ENCODE measurements around the gene CBLIF.

DNA sequence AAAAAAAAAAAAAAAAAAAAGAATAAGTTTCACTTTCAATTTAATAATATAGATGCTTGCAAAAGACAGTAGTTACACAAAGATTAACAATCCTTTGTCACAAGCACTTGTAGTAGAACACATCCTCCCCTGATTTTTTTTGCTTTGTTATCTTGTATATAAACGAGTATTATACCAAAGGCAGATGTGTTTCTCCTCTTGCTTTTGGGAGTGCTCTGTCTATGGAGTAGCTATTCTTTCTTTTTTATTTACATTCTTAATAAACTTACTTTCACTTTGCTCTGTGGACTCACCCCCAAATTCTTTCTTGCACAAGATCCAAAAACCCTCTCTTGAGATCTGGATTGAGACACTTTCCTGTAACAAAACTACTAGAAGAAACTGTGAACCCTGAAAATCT, 31.3 kb downstream of the CBLIF start:
- TF ChIP-seq, protein P1, sequence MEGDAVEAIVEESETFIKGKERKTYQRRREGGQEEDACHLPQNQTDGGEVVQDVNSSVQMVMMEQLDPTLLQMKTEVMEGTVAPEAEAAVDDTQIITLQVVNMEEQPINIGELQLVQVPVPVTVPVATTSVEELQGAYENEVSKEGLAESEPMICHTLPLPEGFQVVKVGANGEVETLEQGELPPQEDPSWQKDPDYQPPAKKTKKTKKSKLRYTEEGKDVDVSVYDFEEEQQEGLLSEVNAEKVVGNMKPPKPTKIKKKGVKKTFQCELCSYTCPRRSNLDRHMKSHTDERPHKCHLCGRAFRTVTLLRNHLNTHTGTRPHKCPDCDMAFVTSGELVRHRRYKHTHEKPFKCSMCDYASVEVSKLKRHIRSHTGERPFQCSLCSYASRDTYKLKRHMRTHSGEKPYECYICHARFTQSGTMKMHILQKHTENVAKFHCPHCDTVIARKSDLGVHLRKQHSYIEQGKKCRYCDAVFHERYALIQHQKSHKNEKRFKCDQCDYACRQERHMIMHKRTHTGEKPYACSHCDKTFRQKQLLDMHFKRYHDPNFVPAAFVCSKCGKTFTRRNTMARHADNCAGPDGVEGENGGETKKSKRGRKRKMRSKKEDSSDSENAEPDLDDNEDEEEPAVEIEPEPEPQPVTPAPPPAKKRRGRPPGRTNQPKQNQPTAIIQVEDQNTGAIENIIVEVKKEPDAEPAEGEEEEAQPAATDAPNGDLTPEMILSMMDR (IDR thresholded peaks at IDR 0.05): no peak
- no peak for TF ChIP-seq POLR2A (IDR thresholded peaks at IDR 0.05)
- TF ChIP-seq POLR2AphosphoS5 (IDR thresholded peaks at IDR 0.05): no peak

Data from breast epithelium (tissue), 3 donors.